ENCODE results near the gene DSCAML1.

DSCAML1 gene

DNA sequence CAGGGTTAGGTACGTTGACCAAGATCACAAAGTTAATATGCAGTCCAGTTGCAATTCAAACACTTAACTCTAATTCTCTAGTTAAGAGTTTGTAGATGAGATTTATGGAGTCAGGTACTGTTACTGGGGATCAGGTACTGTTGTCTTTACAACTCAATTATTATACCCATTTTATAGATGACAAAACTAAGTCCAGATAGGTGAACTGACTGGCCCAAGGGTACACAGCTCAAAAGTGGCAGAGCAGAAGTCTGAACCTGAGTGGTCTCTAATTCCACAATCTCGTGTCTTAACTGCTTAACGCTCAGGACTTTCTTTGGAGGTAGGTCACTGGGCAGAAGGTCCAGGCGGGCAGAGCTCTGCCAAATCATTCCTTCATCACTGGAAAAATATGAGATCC, 77.5 kb downstream of the DSCAML1 start:
- DNase-seq = no peak

DNA sequence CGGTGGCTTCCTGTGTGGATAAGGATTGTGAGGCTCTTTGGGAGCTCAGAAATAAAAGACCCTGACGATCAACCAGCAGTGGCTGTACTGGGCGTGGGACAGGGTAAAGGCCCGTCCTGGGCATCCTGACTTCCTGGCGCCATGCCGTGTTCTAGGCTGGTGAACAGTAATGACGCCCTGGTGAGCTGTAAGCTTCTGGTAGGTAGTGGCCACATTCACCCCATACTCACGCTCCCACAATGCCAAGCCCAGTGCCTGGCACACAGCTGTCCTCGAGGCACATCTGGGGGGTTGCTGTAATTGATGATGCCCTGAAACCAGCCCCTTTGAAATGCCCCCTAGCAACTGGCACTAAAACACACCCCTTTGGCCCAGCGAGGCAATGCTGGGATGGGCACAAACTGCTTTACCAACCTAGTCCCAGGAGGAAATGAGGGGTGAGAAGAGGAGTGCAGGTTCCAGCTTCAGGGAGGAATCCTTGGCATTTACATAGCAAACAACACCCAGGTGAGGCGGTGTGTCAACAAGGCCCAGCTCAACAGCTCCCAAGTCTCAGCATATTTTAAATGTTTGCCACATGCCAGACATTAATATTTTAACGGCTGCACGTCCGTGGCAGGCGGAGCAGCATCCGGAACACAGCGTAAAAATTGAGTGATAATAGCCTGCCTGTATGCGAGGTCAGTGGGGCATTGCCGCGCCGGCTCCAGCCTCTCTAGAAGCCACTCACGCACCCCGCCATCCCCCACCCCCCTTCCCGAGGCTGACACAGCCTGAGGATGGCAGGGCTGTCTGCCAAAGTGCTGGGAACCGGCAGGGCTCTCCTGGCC, 79.3 kb downstream of the DSCAML1 start:
- no peak for DNase-seq

DNA sequence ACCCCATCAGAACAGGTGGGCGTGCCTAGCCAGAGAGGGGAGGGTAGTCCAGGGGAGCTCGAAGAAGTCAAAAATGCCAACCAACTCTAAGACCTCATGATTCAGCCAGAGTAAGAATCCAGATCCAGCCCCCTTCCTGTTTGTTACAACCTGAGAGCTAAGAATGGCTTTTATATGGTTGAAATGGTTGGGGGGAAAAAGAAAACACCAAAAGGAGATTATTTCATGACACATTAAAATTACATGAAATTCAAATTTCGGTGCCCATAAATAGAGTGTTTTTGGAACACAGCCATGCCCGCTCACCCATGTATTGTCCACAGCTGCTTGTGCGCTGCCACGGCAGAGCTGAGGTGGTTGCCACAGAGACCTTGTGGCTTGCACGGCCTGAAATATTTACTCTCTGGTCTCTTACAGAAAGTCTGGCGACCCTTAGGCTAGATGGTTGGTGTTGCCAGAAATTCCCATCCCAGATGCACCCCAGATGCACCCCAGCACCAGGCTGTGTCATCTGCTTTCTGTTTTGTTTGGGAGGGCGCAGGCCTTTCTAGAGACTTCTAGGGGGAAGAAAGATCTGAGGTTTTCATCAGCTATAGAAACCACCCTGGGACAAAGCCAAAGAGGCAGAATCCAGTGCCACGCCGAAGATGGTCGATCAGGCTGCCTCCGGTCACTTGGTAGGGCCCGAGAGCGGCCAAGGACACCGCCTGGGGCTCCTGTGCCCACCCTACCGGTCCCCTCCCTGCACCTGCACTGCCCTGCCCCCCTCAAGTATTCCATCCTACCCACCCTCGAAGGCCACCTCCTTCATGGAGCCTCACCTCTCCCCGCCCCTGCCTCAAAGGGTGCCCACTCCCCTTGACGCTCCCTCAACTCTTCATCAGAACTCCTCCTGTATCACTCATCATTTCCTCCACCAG, 80.2 kb downstream of the DSCAML1 start:
- no peak for DNase-seq

DNA sequence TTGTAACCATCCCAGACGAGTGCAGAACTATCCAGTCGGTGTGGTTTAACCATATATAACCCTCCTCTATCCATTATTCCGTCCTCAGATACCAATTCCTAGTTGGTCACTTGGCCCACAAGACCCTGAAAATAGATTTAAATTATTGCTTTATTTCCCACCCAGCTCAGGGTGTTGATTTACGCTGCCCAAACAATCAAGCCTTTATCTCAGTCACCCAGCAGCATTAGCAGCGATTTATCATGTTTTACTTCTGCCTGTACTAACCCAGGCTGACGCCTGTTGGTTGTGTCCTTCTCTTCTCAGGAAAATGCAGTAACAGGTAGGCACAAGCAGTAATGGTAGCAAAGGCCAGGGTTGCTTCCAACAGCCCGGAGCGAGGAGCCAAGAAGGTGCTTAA, 81.2 kb downstream of the DSCAML1 start:
- no peak for DNase-seq

DNA sequence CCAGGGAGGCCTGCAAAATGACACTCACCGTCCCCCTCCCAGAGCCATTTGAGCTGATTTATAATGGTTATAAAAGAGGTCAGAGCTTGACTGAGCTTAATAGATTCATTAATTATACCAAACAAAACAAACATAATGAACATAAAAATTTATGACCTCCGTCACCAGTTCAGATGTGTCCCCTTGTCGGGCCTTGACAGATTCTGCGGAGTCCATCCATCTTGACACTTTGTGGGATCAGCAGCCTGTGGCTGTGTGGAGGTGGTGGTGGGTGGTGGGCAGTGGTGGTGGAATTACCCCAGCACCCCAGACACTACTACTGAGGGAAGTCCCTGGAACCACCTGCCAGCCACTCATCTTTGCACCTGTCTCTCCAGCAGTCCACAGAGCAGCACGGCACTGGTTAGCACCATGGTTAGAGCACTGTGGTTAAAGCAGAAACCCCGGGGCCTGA, 83.5 kb downstream of the DSCAML1 start:
- no peak for DNase-seq

DNA sequence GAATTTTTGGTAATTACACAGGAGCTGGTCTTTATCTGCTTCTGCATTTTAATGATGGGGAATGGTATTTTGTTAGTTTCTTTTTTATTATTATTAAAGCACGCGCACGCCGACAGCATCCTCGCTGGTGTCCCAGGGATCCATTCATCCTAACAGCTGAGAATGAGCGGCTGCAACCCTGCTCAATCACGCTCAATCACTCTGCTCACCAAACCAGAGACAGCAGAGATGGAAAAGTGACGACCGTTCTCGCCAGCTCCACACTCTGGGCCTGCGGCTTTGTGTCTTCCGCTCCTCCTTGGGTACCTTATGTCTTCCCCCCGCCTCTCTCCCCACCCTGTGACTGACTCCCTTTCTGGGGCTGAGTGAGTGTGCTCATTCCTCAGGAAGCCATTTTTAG, 84.5 kb downstream of the DSCAML1 start:
- DNase-seq = no peak

DNA sequence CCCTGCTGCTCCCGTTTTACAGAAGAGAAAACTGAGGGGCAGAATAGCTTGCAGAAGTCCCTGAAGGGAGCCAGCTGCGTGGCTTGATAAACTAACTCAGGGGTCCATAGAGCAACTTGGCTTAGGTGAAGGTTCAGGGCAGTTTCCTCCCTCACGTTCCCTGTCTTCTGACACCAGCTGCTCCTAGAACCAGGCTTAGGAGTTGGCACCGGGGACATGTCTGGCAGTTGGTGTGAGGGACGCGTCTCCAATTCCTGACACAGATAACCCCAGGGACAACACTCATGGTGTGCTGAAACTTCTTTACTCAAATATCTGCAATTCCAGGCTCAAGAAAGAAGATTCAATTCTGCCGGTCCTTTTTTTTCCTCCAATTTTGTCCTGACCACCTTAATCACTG, 85.7 kb downstream of the DSCAML1 start:
- no peak for DNase-seq

DNA sequence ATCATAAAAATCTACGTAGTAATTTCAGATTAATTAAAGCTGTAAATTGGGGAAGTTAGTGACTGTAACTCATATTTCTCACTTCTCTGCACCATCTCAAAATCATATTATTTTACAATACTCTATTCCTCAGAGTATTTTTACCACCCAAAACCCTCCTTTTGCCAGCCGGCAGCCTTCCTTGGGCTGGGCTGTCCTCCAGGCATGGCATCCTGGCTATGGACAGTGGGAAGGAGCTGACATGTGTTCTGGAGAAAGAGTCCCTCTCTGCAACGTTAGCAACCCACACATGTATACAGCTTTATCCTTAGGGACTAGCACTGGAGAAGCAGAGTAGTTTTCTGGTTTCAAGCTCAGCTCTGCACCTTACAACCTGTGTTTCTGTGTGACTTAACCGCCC, 86.8 kb downstream of the DSCAML1 start:
- DNase-seq = no peak

DNA sequence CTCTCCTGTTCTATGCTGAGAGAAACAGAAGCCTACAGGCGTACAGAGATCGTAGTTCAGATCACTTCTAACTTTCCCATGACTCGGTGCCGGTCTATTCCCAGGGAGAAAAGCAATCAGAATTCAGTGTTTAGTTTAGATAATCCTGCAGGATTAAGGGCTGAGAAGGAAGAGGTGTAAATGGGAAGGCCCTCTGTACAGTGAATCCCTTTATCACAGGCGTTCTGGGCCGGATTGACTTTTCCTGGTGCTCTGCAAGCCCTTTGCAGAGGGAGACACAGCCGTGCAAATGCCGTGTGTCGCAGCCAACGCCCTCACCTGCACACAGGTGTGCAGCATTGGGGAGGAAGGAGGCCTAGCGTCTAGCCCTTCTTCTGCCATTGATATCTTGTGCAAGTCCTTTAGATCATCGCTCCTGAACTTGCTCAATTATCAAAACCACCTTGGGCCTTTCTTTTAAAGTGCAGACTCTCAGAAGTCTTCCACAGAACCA, 90.6 kb downstream of the DSCAML1 start:
- no peak for DNase-seq

DNA sequence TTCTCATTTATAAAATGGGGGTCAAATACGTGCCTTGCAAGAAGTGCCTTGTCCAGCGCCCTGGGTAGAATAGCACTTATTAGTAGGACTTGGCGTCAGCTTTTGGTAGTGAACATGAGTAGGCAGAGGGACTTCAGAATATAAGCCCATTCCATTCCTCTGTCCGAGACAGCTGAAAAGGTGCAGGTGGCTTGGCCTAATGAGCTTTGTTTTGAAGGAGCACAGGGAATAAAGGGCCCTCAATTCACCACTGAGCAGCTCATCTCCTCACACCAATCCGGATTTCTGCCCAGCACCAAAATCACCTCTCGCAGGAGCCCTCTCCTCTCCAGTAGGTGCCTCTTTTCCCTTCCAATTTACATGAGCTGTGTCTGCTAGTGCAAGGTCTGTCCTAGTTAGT, 91.2 kb downstream of the DSCAML1 start:
- no peak for DNase-seq

DNA sequence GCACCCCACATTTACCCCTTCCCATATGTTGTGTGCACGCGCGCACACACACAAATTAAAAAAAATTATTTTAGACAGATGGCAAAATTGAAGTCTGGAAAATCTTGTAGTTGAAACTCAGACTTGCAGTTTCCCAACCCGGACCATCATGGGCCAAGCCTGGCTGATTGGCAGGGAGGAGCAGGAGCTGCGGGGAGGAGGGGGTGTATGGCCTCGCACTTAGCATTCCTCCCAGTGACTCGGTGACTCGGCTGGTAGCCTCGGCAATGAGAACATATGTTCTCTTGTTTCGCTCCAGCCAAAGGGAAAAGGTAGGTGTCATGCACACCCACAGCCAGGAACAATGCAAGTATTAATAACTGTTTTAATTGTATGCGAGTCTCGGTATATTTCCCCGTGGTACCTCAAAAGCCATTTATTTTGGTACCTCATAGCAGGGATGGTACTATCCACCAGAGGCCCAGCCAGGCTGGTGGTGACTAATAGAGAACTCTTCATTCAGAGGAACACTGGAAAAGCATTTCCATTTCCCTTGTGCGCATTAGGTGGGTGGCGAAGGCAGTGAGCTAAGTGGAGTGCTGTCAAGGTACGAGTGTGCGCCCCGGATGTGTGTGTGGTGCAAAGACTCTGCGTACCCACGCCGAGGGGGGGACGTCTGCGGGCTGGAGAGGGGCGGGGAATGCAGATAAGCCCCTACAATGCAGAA, 92.5 kb downstream of the DSCAML1 start:
- DNase-seq = no peak

DNA sequence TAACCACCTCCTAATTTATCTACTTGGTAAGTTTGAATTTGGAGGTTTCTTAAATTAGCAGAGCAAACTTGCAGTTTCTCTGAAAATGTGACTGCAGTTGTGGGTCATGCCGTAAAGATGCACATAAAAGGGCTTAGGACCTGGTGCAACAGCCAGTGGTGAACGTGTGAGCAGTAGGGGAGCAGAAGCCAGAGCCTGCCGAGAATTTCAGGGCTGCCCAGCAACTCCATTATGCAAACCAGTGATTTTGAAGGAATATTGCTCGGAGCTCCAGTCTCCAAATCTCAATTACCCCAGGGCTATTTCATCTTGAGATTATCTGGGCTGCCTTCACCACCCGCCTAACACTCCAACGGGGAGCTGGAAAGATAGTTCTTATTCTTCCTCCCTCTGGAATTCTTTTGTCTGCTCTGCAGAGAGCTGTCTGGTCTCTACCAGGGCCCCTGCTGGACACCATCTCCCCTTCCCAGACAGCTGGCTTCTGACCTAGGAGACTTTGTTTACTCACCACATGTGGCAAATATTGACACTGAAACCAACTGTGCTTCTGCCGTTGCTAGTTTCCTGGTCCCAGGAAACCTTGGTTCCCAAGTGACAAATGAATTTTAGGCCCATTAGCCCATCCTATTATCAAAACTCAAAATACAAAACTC, 93.9 kb downstream of the DSCAML1 start:
- DNase-seq = no peak

DNA sequence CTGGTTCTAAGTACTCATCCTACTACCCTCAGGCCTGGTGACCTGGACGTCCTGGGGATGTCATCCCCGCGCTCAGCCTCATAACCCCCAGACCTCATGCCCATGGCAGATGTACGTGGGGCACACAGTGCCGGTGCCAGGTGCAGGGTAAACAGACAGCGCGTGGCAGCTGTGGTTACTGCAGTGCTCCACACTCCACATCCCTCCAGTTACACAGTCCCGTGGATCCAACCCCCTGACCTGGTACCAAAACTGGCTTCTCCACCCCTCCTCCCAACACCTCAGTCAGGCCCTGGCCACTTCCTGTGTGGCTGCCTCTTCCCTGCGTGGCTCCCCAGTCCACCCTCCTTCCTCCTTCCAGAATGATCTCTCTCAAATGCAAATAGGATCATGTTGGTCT, 95.2 kb downstream of the DSCAML1 start:
- DNase-seq = no peak

DNA sequence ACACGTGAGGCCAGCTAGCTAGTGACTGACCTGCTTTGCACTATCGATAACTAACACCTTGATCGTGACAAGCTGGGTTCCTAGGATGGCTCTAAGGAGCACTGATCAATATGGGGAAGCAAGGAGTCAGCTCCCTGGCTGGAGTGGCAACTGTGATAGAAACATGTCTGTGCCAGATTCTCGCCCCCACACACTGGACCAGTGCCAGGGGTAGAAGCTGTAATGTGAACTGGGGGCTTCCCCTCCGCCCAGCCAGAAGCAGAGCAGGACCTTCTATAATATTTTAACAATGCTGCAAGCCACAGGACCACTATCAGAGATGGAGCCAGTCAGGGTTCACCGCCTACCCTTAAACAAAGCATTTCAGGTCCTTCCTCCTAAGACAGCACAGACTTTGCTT, 96.5 kb downstream of the DSCAML1 start:
- no peak for DNase-seq

DNA sequence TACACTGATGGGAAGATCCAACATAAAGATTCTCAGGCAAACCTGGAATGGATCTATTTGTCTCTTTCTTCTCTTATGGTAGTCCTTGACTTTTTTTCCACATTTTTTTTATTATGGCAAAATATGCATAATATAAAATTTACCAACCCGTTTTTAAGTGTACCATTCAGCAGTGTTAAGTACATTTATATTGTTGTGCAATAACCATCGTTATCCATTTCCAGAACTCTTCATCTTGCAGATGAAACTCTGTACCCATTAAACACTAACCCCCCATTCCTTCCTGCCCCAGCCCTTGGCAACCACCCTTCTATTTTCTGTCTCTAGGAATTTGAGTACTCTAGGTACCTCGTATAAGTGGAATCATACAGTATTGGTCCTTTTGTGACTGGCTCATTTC, 99.7 kb downstream of the DSCAML1 start:
- DNase-seq = no peak

DNA sequence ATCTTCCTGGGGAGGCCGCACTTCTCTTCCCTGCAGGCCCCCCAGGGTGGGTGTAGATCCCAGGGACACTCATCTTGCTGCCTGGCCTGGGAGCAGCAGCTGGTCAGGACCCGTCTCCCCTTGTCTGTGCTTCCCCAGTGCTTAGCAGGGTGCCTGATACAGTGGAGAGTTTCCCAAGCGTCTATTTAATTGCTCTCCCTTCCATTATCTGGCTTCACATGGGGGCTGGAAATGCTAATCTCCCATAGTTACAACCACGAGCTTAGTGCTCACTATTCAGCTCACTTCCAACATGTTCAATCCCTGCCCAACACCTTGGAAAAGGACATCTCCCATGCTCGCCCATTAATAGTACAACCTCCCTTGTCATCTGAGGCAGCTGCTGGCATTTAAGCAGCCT, 100.5 kb downstream of the DSCAML1 start:
- no peak for DNase-seq

DNA sequence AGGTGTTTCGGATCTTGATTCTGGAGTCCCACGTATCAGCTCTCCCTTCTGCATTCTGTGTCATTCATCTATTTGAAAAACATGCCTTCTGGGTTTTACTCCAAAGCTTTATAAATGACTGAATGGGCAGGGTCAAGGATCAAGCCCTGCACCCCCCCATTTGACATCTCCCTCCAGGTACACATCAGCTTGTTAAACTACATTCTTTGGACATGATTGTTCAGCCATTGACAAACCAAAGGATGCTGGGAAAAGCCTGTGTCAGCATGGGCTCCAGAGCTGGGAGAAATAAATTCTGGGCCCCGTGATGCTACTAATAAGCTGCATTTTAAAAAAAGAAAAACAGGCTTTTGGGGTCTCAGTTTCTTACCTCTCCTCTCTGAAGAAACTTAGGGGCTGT, 103.7 kb downstream of the DSCAML1 start:
- DNase-seq = no peak

DNA sequence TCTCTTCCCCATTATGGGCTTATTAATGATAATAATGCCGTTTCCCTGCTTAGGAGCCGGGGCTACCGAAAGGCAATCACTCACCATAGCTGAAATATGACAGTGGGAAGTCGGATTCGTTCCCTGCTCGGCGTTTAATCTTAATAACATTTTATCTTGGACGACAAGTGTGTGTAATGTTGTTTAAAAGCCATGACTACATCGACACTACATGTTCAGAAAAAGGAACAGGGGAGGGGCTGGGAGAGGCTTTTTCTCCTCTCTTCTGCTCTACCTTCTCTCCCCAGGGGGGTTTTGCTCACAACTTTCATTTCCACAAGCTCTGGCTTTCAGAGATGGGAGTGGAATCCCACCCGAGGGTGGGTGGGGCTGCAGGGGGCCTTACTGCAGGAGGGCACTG, 105.5 kb downstream of the DSCAML1 start:
- no peak for DNase-seq

DNA sequence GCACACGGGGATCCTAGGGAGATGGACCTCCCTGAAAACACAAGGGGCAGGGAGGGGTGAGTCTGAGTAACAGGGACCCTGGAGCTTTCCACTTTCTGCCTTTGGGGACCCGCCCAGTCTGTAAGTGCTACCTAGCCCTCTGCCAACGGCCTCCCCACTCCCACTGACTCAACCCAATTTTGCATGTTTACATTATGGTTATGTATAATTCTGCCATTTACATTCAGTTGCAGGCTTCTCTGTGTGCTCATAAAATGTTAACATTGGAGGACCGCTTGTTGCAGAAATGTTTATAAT, 105.8 kb downstream of the DSCAML1 start:
- no peak for DNase-seq

DNA sequence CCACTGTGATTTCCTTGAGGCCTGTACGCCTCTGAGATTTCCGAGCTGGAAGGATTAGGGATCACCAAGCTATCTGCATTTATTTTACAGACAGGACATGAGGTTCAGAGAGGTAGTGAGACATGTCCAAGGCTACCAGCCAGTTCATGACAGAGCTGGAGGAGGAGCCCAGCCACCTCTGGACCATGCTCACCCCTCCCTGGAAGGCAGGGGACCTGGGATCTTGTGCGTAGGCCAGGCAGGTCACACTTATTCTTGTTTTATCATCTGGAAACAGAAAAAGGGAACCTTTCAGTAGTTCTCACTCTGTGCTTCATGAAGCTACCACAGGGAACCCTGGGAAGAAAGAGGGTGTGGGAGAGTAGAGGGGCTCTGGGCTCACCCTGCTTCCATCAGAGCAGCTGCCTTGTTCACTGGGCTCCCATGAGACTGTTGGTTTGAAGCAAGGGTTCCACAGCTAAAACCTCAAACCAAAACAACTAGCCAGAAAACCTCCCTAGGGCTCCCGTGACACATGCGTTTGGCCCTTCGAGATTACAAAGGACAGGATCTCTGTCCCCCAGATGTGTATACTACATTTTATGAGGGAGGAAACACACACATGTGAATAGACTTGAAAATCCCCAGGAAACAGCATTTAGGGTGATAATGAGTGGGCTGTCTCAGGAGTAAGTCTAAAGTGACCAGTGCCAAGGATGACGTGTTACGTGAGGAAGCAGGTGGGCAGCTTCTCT, 106.4 kb downstream of the DSCAML1 start:
- no peak for DNase-seq

DNA sequence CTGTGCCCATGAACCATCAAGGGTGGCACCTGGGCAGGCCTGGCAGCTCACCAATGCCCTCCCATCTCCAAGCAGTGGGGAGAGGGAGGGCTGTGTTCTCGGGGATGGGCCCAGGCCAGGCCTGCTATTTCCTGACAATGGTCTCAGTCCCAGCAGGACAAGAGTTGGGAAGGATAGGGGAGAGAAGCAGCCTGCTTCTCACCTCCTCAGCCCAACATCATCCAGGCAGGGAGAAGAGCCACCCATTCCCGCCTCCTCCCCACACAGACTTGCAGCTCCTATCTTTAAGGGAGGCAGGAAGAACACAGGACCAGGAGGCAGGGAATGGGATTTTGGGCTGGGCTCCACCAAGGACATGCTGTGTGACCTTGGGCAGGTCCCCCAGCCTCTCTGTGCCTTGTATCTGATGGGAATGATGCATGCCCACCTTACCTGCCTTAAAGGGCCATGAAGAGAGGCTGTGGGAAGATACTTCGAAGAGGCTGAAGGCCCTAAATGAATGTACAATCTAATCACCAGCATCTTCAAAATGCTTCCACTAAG, 108.7 kb downstream of the DSCAML1 start:
- no peak for DNase-seq

DNA sequence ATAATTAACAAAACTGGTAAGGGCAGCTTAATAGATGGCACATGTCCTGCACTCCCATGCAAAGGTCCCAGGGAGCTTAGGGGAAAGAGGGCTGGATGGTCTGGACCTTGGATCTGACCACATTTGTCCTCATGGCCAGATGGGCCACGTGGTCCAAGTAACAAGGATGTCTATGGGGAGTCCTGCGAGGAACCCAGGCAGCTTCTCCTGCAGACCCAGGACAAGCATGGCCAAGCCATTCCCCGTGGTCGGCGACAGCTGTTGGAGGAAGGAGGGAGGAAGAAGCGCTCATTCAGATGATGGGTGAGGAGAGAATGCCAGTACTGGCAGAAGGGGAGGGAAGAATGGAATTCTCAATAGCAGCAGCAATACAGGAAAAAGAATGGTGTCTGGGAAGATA, 109.2 kb downstream of the DSCAML1 start:
- DNase-seq = no peak

Data from GF-D8 (cell line).